Activated CD4-positive, CD25-positive, alpha-beta regulatory T cell (primary cell): ENCODE measurements around the gene TMEM129.

Experiments
- DNase-seq, 4 experiments: peaks; one replicate each; lab custom pipeline; 2025; lab: John Stamatoyannopoulos, UW

TMEM129 gene

GRCh38 chr4:1721003-1721665 lies at the start of gene TMEM129, which contains the start of gene TACC3:
Gene TMEM129 (minus strand): TSS chr4:1721323. CDS start chr4:1720837, 486 bp downstream.
Gene TACC3 (plus strand): TSS chr4:1721521. CDS start chr4:1723422, 1,901 bp downstream.
- DNase-seq, result peak; percentile 87 to 96 (median 94)

- no peak for DNase-seq
Measured at GRCh38 chr4:1770791-1771231, 49.7 kb upstream of the TMEM129 start.

GRCh38 chr4:1770245-1770644 lies 49.1 kb upstream of the TMEM129 start:
- DNase-seq, result no peak

GRCh38 chr4:1769692-1770091 lies 48.6 kb upstream of the TMEM129 start:
- no peak for DNase-seq

- no peak for DNase-seq
Measured at GRCh38 chr4:1768367-1769034, 47.4 kb upstream of the TMEM129 start.

GRCh38 chr4:1767770-1768366 lies 46.7 kb upstream of the TMEM129 start:
- DNase-seq, result no peak

- DNase-seq, result no peak
Measured at GRCh38 chr4:1767061-1767769, 46.1 kb upstream of the TMEM129 start.

- DNase-seq, result no peak
Measured at GRCh38 chr4:1766106-1767060, 45.3 kb upstream of the TMEM129 start.

- DNase-seq, result no peak
Measured at GRCh38 chr4:1765409-1766072, 44.4 kb upstream of the TMEM129 start.

GRCh38 chr4:1764670-1765069 lies 43.5 kb upstream of the TMEM129 start:
- DNase-seq, result no peak

- DNase-seq, result no peak
Measured at GRCh38 chr4:1763550-1764080, 42.5 kb upstream of the TMEM129 start.

GRCh38 chr4:1763070-1763549 lies 42.0 kb upstream of the TMEM129 start:
- no peak for DNase-seq

GRCh38 chr4:1762264-1763010 lies 41.3 kb upstream of the TMEM129 start:
- DNase-seq, result no peak

GRCh38 chr4:1761130-1761689 lies 40.1 kb upstream of the TMEM129 start:
- no peak for DNase-seq

- DNase-seq, result no peak
Measured at GRCh38 chr4:1760521-1761071, 39.5 kb upstream of the TMEM129 start.

- no peak for DNase-seq
Measured at GRCh38 chr4:1759818-1760223, 38.7 kb upstream of the TMEM129 start.

GRCh38 chr4:1759170-1759817 lies 38.2 kb upstream of the TMEM129 start:
- no peak for DNase-seq
